HepG2 (cell line): ENCODE measurements around the gene ITPK1. TPM values are rescaled to one million over a fixed set of nuclear protein-coding genes. Genes with fewer than 3 reads are reported as not detected.

Source experiments
- ATAC-seq: fragments of 200-7000 bp; cut with Tn5 transposase; 3 replicates; pipeline ENCODE4 v1.9.1; 2020; ENCODE audit warnings: mild to moderate bottlenecking, moderate library complexity
- BruUV-seq: library from RNA; stranded (reverse); fragments of 400-500 nt; replicated peaks from 2 replicates; lab custom pipeline; 2021; lab: Mats Ljungman, UMichigan
- CTCF ChIA-PET: fragments of 300-600 bp; formaldehyde crosslinking; extraction: SDS; loops from one replicate; lab custom pipeline; 2021; ENCODE audit warnings: low total read pairs, inconsistent platforms, low intra/inter-chr PET ratio; lab: Yijun Ruan, JAX
- POLR2A ChIA-PET: fragments of 350-600 bp; sonication (Branson Sonifier 250); formaldehyde crosslinking; loops from one replicate; lab custom pipeline; 2020; ENCODE audit warnings: antibody characterized with exemption, inconsistent platforms; lab: Yijun Ruan, JAX
- DNase-seq: peaks from one replicate; pipeline ENCODE4 v3.0.0-alpha.2; 2015; ENCODE audit warnings: low spot score
- FAIRE-seq: peaks from 3 replicates; lab custom pipeline; 2011; peaks lifted over from hg19 to GRCh38; lab: Jason Lieb, UNC
- H2AFZ ChIP-seq: one replicate; pipeline ENCODE4 v1.6.1; 2011; ENCODE audit warnings: low read length, inconsistent platforms
- H3K27ac ChIP-seq: fragments of 300-600 bp; 3 replicates; pipeline ENCODE4 v1.8.0; 2011; ENCODE audit warnings: mixed run types, mild to moderate bottlenecking, mixed read lengths, low read length, inconsistent platforms; ENCODE audit not compliant: insufficient read depth; ENCODE audit errors: extremely low read length
- H3K27me3 ChIP-seq, 2 experiments: fragments of 200-600 bp in 1 of 2; 2 replicates in 1 of 2; 3 replicates in 1 of 2; pipeline versions ENCODE4 v1.6.0 to v1.8.0; 2011; ENCODE audit warnings: low read length in 2 of 2, mild to moderate bottlenecking in 2 of 2, moderate library complexity in 2 of 2, inconsistent platforms in 1 of 2; ENCODE audit not compliant: insufficient read depth in 2 of 2, control insufficient read depth in 1 of 2
- H3K36me3 ChIP-seq, 2 experiments: fragments of 200-600 bp in 1 of 2; replicated peaks in 1 of 2; 2 replicates in 1 of 2; 3 replicates in 1 of 2; pipeline versions ENCODE4 v1.5.1 to v1.8.0; 2011; ENCODE audit warnings: low read length in 2 of 2, inconsistent platforms in 1 of 2; ENCODE audit not compliant: insufficient read depth in 2 of 2, control insufficient read depth in 1 of 2
- H3K4me1 ChIP-seq: 2 replicates; pipeline ENCODE4 v1.5.1; 2012; ENCODE audit warnings: low read length, inconsistent platforms; ENCODE audit not compliant: insufficient read depth
- H3K4me2 ChIP-seq: 2 replicates; pipeline ENCODE4 v1.6.0; 2011; ENCODE audit warnings: low read depth, low read length, inconsistent platforms
- H3K4me3 ChIP-seq, 3 experiments: fragments of 200-600 bp in 1 of 3; sonication (generic), shearing (Covaris generic) in 1 of 3; replicated peaks in 1 of 3; 2 replicates each; pipeline ENCODE4 v1.5.1; 2011 to 2016; ENCODE audit warnings: low read length in 3 of 3, inconsistent platforms in 2 of 3, low read depth in 2 of 3, mild to moderate bottlenecking in 2 of 3, control low read depth in 1 of 3, mixed read lengths in 1 of 3; ENCODE audit not compliant: insufficient read depth in 1 of 3
- H3K79me2 ChIP-seq: one replicate; pipeline ENCODE4 v1.6.1; 2011; ENCODE audit warnings: low read length, inconsistent platforms; ENCODE audit not compliant: insufficient read depth
- H3K9ac ChIP-seq: 2 replicates; pipeline ENCODE4 v1.6.0; 2011; ENCODE audit warnings: mild to moderate bottlenecking, low read depth, low read length, inconsistent platforms; ENCODE audit not compliant: insufficient read depth
- H3K9me3 ChIP-seq: 2 replicates; pipeline ENCODE4 v1.5.1; 2012; ENCODE audit warnings: mild to moderate bottlenecking, low read length
- H4K20me1 ChIP-seq: 2 replicates; pipeline ENCODE4 v1.6.0; 2011; ENCODE audit warnings: inconsistent platforms, mild to moderate bottlenecking, low read length, moderate library complexity; ENCODE audit not compliant: insufficient read depth
- BCL6 ChIP-seq: IDR thresholded peaks from 2 replicates; pipeline ENCODE4 v1.6.1; 2016; ENCODE audit warnings: missing genetic modification reagents, missing compliant biosample characterization
- CC2D1A ChIP-seq: sonication (generic); formaldehyde crosslinking; IDR thresholded peaks from 2 replicates; pipeline ENCODE4 v1.8.1; 2023; ENCODE audit warnings: mild to moderate bottlenecking, missing genetic modification reagents
- FOXP4 ChIP-seq: sonication (generic); formaldehyde crosslinking; IDR thresholded peaks from 2 replicates; pipeline ENCODE4 v1.4.0; 2020; ENCODE audit warnings: missing genetic modification reagents
- GPN1 ChIP-seq: sonication (generic); formaldehyde crosslinking; IDR thresholded peaks from 2 replicates; pipeline ENCODE4 v1.5.1; 2020; ENCODE audit warnings: missing genetic modification reagents, borderline replicate concordance
- HNRNPL ChIP-seq: fragments of 200-400 bp; formaldehyde crosslinking; IDR thresholded peaks from 2 replicates; pipeline ENCODE4 v1.6.1; 2017; ENCODE audit warnings: mild to moderate bottlenecking, low read depth, low read length
- HNRNPLL ChIP-seq: fragments of 200-400 bp; formaldehyde crosslinking; IDR thresholded peaks from 2 replicates; pipeline ENCODE4 v1.6.1; 2017; ENCODE audit warnings: mild to moderate bottlenecking, low read depth, low read length; ENCODE audit not compliant: poor library complexity, severe bottlenecking
- MAX ChIP-seq: IDR thresholded peaks from 2 replicates; pipeline ENCODE4 v1.6.1; 2012; ENCODE audit warnings: inconsistent platforms
- MTF2 ChIP-seq: sonication (generic); formaldehyde crosslinking; IDR thresholded peaks from 2 replicates; pipeline ENCODE4 v1.5.0; 2020; ENCODE audit warnings: missing genetic modification reagents, borderline replicate concordance
- PITX1 ChIP-seq: sonication (generic); formaldehyde crosslinking; IDR thresholded peaks from 2 replicates; pipeline ENCODE4 v1.5.1; 2020; ENCODE audit warnings: mild to moderate bottlenecking, missing genetic modification reagents
- POLR2AphosphoS5 ChIP-seq: IDR thresholded peaks from 2 replicates; pipeline ENCODE4 v1.6.1; 2012; ENCODE audit warnings: low read depth, low read length
- RXRA ChIP-seq: sonication (generic); formaldehyde crosslinking; IDR thresholded peaks from 2 replicates; pipeline ENCODE4 v1.5.1; 2020; ENCODE audit warnings: missing genetic modification reagents
- ZFX ChIP-seq: sonication (generic); formaldehyde crosslinking; IDR thresholded peaks from 2 replicates; pipeline ENCODE4 v1.4.0; 2020; ENCODE audit warnings: mild to moderate bottlenecking, low read depth, missing genetic modification reagents, moderate library complexity
- ZMYM3 ChIP-seq: sonication (generic); formaldehyde crosslinking; IDR thresholded peaks from 2 replicates; pipeline ENCODE4 v1.5.1; 2020; ENCODE audit warnings: mild to moderate bottlenecking, missing genetic modification reagents
- ZNF101 ChIP-seq: sonication (generic); formaldehyde crosslinking; IDR thresholded peaks from 2 replicates; pipeline ENCODE4 v1.4.0; 2020; ENCODE audit warnings: mild to moderate bottlenecking, low read depth, missing genetic modification reagents, borderline replicate concordance
- WGBS: methylation state at CpG from one replicate; pipeline ENCODE4 v1.1.6; 2017; ENCODE audit warnings: low lambda C conversion rate; 5-methylcytosine and 5-hydroxymethylcytosine counted together
- in situ Hi-C: cut with HindIII; loops from 2 replicates; pipeline ENCODE4 v1.10.0; 2017; ENCODE audit warnings: low pct_unique_long_range_greater_than_20kb; ENCODE audit not compliant: extremely low pct_ligation_motif_present
- intact Hi-C: fragments of 100-400 bp; cut with micrococcal nuclease; formaldehyde crosslinking; loops from one replicate; pipeline ENCODE4 v1.10.0; 2022; ENCODE audit not compliant: unreplicated experiment
- polyA plus RNA-seq, 8 experiments: library from polyadenylated mRNA; depleted of rRNA in 3 of 8; stranded (reverse) in 7 of 8; unstranded in 1 of 8; fragments of >200 nt; fragmentation: Illumina TruSeq in 4 of 8; extraction: Trizol in 4 of 8; gene quantifications; 2 replicates each; pipeline versions ENCODE4 v1.2.1 to v1.2.3, GENCODE V29; 2011 to 2016; ENCODE audit warnings: low read depth in 4 of 8, missing spikeins in 1 of 8, mixed read lengths in 1 of 8; ENCODE audit not compliant: insufficient read depth in 1 of 8
- total RNA-seq, 5 experiments: library from RNA; depleted of rRNA; stranded (reverse); fragments of >200 nt; fragmentation: Illumina TruSeq; extraction: Trizol; gene quantifications; 2 replicates each; pipeline ENCODE4 v1.2.3, GENCODE V29; 2016; ENCODE audit warnings: low read depth in 1 of 5

ITPK1 gene
- total and polyA plus RNA-seq, 2 of the 13 experiments (the other 11 are each of a cell fraction or from before 2014, with no cell fraction given): 20.5 to 47.5 TPM

GRCh38 chr14:93045965-93046704 is 69.6 kb downstream of the ITPK1 start:
- no peak for DNase-seq

GRCh38 chr14:93045211-93045674 is 70.5 kb downstream of the ITPK1 start:
- ChIA-PET POLR2A (no interaction called here), CTCF (no interaction called here)
- intact Hi-C loops (loop anchor here (1.0 kb wide), 1 partner anchor 9 kb away; no protein-coding TSS in a partner anchor), in situ Hi-C loops (no loop called here)
- Histone ChIP-seq H2AFZ (no peak overlapping the region), H3K4me1 (peaks cover 91% of the 10 kb centered on the region), H3K27me3 (no peaks in the 10 kb centered on the region), H3K9ac (no peak overlapping the region), H3K4me2 (peak overlapping the region; percentile 40), H3K4me3 (no peak overlapping the region), H4K20me1 (no peaks in the 10 kb centered on the region), H3K36me3 (no peaks in the 10 kb centered on the region), H3K9me3 (no peaks in the 10 kb centered on the region), H3K27ac (peak overlapping the region; percentile 17), H3K79me2 (no peaks in the 10 kb centered on the region)
- no TSS peak for BruUV-seq
- 9% methylated on average over 6 of the region's 9 CpGs for WGBS
- DNase-seq: peak; percentile 65
- peak; percentile 90 for FAIRE-seq
- ATAC-seq: peak; percentile 77
- peak; percentile 58; the same call in 1 of the 2 replicates for TF ChIP-seq BCL6 (CRISPR knock-in tag)
- no peak for TF ChIP-seq HNRNPL
- TF ChIP-seq HNRNPLL: no peak
- TF ChIP-seq POLR2AphosphoS5: no peak
- TF ChIP-seq GPN1: no peak
- TF ChIP-seq FOXP4 (CRISPR knock-in tag): peak; percentile 13; the same call in 1 of the 2 replicates
- TF ChIP-seq MAX: peak; percentile 33; the same call in 1 of the 2 replicates
- no peak for TF ChIP-seq ZNF101 (CRISPR knock-in tag)
- TF ChIP-seq ZFX (CRISPR knock-in tag): 0 out of 2 replicates have a peak, but pooled peaks have one; percentile 18
- 0 out of 2 replicates have a peak, but pooled peaks have one; percentile 16 for TF ChIP-seq ZMYM3 (CRISPR knock-in tag)
- TF ChIP-seq PITX1 (CRISPR knock-in tag): no peak

More at GRCh38 chr14:93045965-93046704, 69.6 kb downstream of the ITPK1 start:
- Histone ChIP-seq H3K79me2 (no peaks in the 10 kb centered on the region), H4K20me1 (no peaks in the 10 kb centered on the region), H3K36me3 (no peaks in the 10 kb centered on the region), H3K9ac (no peak overlapping the region), H3K27ac (no peak overlapping the region), H3K27me3 (no peaks in the 10 kb centered on the region), H3K4me2 (0 out of 2 replicates have a peak overlapping the region, but pooled peaks have one; percentile 40), H3K4me3 (no peak overlapping the region), H2AFZ (no peak overlapping the region), H3K9me3 (no peaks in the 10 kb centered on the region), H3K4me1 (peaks cover 85% of the 10 kb centered on the region)
- ChIA-PET POLR2A (no interaction called here), CTCF (no interaction called here)
- intact Hi-C loops: loop anchor here (1.0 kb wide), 1 partner anchor 10 kb away; no protein-coding TSS in a partner anchor
- in situ Hi-C loops: no loop called here
- WGBS: 93% methylated on average over 16 of the region's 16 CpGs
- TF ChIP-seq RXRA (no peak), CC2D1A (CRISPR knock-in tag) (no peak), MTF2 (no peak)
- BruUV-seq: no TSS peak
- FAIRE-seq (no peak), ATAC-seq (no peak)
